ENCODE results near the gene SEC23IP. TPM values are rescaled to one million over a fixed set of nuclear protein-coding genes. Genes with fewer than 3 reads are reported as not detected.

Gene SEC23IP
- total RNA-seq, 1 experiment from 2014 or later, result 32.0 TPM

- Histone ChIP-seq H3K36me3 (ENCODE audit: insufficient read depth, low read length) (no peaks in the 10 kb centered on the region), H3K79me2 (ENCODE audit: low read length) (no peaks in the 10 kb centered on the region), H4K20me1 (ENCODE audit: insufficient read depth, low read depth, low read length) (no peaks in the 10 kb centered on the region), H2AFZ (ENCODE audit: low read length) (no peak overlapping the region), H3K4me3 (ENCODE audit: low read length) (no peak overlapping the region), H3K4me2 (ENCODE audit: low read depth, low read length, poor library complexity, severe bottlenecking) (no peak overlapping the region), H3K9me2 (replicated peaks; ENCODE audit: insufficient read depth, low read length) (no peaks in the 10 kb centered on the region), H3K9ac (ENCODE audit: low read length) (no peak overlapping the region), H3K27ac (ENCODE audit: low read length) (no peak overlapping the region), H3K9me3 (ENCODE audit: low read length) (no peaks in the 10 kb centered on the region), H3K27me3 (ENCODE audit: low read length) (no peaks in the 10 kb centered on the region), H3K4me1 (ENCODE audit: low read length) (no peaks in the 10 kb centered on the region; the same call in 1 of the 2 replicates)
- DNase-seq, result no peak
Observed at GRCh38 chr10:119988333-119988732, 95.8 kb downstream of the SEC23IP start.

- Histone ChIP-seq H4K20me1 (ENCODE audit: insufficient read depth, low read depth, low read length) (no peaks in the 10 kb centered on the region), H3K27me3 (ENCODE audit: low read length) (no peaks in the 10 kb centered on the region), H3K4me1 (ENCODE audit: low read length) (no peaks in the 10 kb centered on the region; the same call in 1 of the 2 replicates), H3K4me3 (ENCODE audit: low read length) (no peak overlapping the region), H3K9me3 (ENCODE audit: low read length) (no peaks in the 10 kb centered on the region), H3K79me2 (ENCODE audit: low read length) (no peaks in the 10 kb centered on the region), H3K36me3 (ENCODE audit: insufficient read depth, low read length) (no peaks in the 10 kb centered on the region), H3K9ac (ENCODE audit: low read length) (no peak overlapping the region), H2AFZ (ENCODE audit: low read length) (no peak overlapping the region), H3K9me2 (replicated peaks; ENCODE audit: insufficient read depth, low read length) (no peaks in the 10 kb centered on the region), H3K27ac (ENCODE audit: low read length) (no peak overlapping the region), H3K4me2 (ENCODE audit: low read depth, low read length, poor library complexity, severe bottlenecking) (no peak overlapping the region)
- no peak for DNase-seq
Observed at GRCh38 chr10:119989966-119990365, 97.4 kb downstream of the SEC23IP start.

- H3K4me2 ChIP-seq (ENCODE audit: low read depth, low read length, poor library complexity, severe bottlenecking), result no peak overlapping the region
- H3K79me2 ChIP-seq (ENCODE audit: low read length), result no peaks in the 10 kb centered on the region
- no peaks in the 10 kb centered on the region for H3K9me3 ChIP-seq (ENCODE audit: low read length)
- H3K36me3 ChIP-seq (ENCODE audit: insufficient read depth, low read length), result no peaks in the 10 kb centered on the region
- H3K4me1 ChIP-seq (ENCODE audit: low read length), result no peaks in the 10 kb centered on the region; the same call in 1 of the 2 replicates
- no peak overlapping the region for H3K27ac ChIP-seq (ENCODE audit: low read length)
- no peaks in the 10 kb centered on the region for H4K20me1 ChIP-seq (ENCODE audit: insufficient read depth, low read depth, low read length)
- no peak for DNase-seq
- H3K27me3 ChIP-seq (ENCODE audit: low read length), result no peaks in the 10 kb centered on the region
- H3K4me3 ChIP-seq (ENCODE audit: low read length), result no peak overlapping the region
- H3K9ac ChIP-seq (ENCODE audit: low read length), result no peak overlapping the region
- H2AFZ ChIP-seq (ENCODE audit: low read length), result no peak overlapping the region; the same call in 1 of the 2 replicates
- H3K9me2 ChIP-seq (replicated peaks; ENCODE audit: insufficient read depth, low read length), result no peaks in the 10 kb centered on the region
Observed at GRCh38 chr10:119991066-119991465, 98.5 kb downstream of the SEC23IP start.

- Histone ChIP-seq H2AFZ (ENCODE audit: low read length) (peak overlapping the region; percentile 21; the same call in 1 of the 2 replicates), H3K9me2 (replicated peaks; ENCODE audit: insufficient read depth, low read length) (no peaks in the 10 kb centered on the region), H3K27ac (ENCODE audit: low read length) (no peak overlapping the region), H3K36me3 (ENCODE audit: insufficient read depth, low read length) (no peaks in the 10 kb centered on the region), H3K9ac (ENCODE audit: low read length) (no peak overlapping the region), H3K4me3 (ENCODE audit: low read length) (no peak overlapping the region), H3K9me3 (ENCODE audit: low read length) (peaks cover 5% of the 10 kb centered on the region), H3K79me2 (ENCODE audit: low read length) (no peaks in the 10 kb centered on the region), H3K27me3 (ENCODE audit: low read length) (peaks cover 5% of the 10 kb centered on the region; the same call in 1 of the 2 replicates), H3K4me1 (ENCODE audit: low read length) (no peaks in the 10 kb centered on the region; the same call in 1 of the 2 replicates), H3K4me2 (ENCODE audit: low read depth, low read length, poor library complexity, severe bottlenecking) (no peak overlapping the region), H4K20me1 (ENCODE audit: insufficient read depth, low read depth, low read length) (no peaks in the 10 kb centered on the region)
- no peak for DNase-seq
Observed at GRCh38 chr10:119991816-119992215, 99.3 kb downstream of the SEC23IP start.

Small RNAs within 50 kb of the gene (small RNA-seq; reads per million reads assigned to genes)
- not detected for gene MIR4682

Other genes starting within 250 kb of the SEC23IP start
- 0.97 and 1.4 TPM in 2 replicates for gene BAG3, start 241.3 kb upstream of the SEC23IP start, total RNA-seq (2014; rRNA removed; shearing (Covaris generic); ENCODE audit: low replicate concordance)
- 2.5 and 5.6 TPM in 2 replicates for gene INPP5F, start 166.7 kb upstream of the SEC23IP start, total RNA-seq (2014; rRNA removed; shearing (Covaris generic); ENCODE audit: low replicate concordance)
- 25.8 and 38.2 TPM in 2 replicates for gene MCMBP, start 19.9 kb upstream of the SEC23IP start, total RNA-seq (2014; rRNA removed; shearing (Covaris generic); ENCODE audit: low replicate concordance)

All from Karpas-422 (cell line).